C4-2B (cell line): ENCODE measurements around the gene KRTAP6-1.

ENCODE experiments used
- CTCF ChIP-seq: fragments of 450-650 bp; conservative IDR thresholded peaks from 2 replicates; pipeline ENCODE4 v1.5.1; 2017; ENCODE audit warnings: mild to moderate bottlenecking
- ZFX ChIP-seq: fragments of 450-650 bp; IDR thresholded peaks from 2 replicates; pipeline ENCODE4 v1.6.1; 2017

GRCh38 chr21:30642564-30642963, 28.8 kb upstream of the KRTAP6-1 start, which contains the start of gene KRTAP20-3:
- TF ChIP-seq CTCF: no peak
- TF ChIP-seq ZFX: no peak
